Lung (tissue), 12 donors: ENCODE results near the gene GIPC3. TPM values are rescaled to one million over a fixed set of nuclear protein-coding genes. Genes with fewer than 3 reads are reported as not detected.

Source experiments
- ATAC-seq: fragments of 200-7000 bp; cut with Tn5 transposase; one replicate; pipeline ENCODE4 v1.9.1; 2020; ENCODE audit warnings: moderate number of reproducible peaks; ENCODE audit not compliant: insufficient read depth, low FRiP score
- DNase-seq, 3 donors: peaks; one replicate each; pipeline ENCODE4 v3.0.0-alpha.2; 2013 to 2017
- H3K27ac ChIP-seq, 2 donors: one replicate each; pipeline ENCODE4 v1.5.1; 2013; ENCODE audit warnings: mild to moderate bottlenecking in 2 of 2, moderate library complexity in 2 of 2, control low read depth in 1 of 2, inconsistent platforms in 1 of 2, low read depth in 1 of 2, low read length in 1 of 2
- H3K27me3 ChIP-seq, 3 donors: one replicate each; pipeline ENCODE4 v1.5.1; 2013; ENCODE audit warnings: low read length in 2 of 3; ENCODE audit not compliant: control insufficient read depth in 3 of 3, insufficient read depth in 3 of 3
- H3K36me3 ChIP-seq, 4 donors: one replicate each; pipeline ENCODE4 v1.5.1; 2013; ENCODE audit warnings: low read length in 4 of 4, mild to moderate bottlenecking in 1 of 4, moderate library complexity in 1 of 4; ENCODE audit not compliant: control insufficient read depth in 4 of 4, insufficient read depth in 4 of 4
- H3K4me1 ChIP-seq, 5 donors: one replicate each; pipeline ENCODE4 v1.5.1; 2013; ENCODE audit warnings: low read length in 5 of 5, mild to moderate bottlenecking in 2 of 5, moderate library complexity in 1 of 5; ENCODE audit not compliant: control insufficient read depth in 5 of 5, insufficient read depth in 5 of 5
- H3K4me3 ChIP-seq: one replicate; pipeline ENCODE4 v1.5.1; 2013; ENCODE audit warnings: mild to moderate bottlenecking, control low read depth, moderate library complexity
- H3K9ac ChIP-seq, 2 donors: one replicate each; pipeline ENCODE4 v1.5.1; 2013; ENCODE audit warnings: low read length in 2 of 2, control low read depth in 1 of 2; ENCODE audit not compliant: insufficient read depth in 1 of 2
- H3K9me3 ChIP-seq, 4 donors: one replicate each; pipeline ENCODE4 v1.5.1; 2013; ENCODE audit warnings: low read length in 3 of 4, mild to moderate bottlenecking in 1 of 4, moderate library complexity in 1 of 4; ENCODE audit not compliant: control insufficient read depth in 4 of 4, insufficient read depth in 3 of 4
- CTCF ChIP-seq: IDR thresholded peaks from 2 replicates; pipeline ENCODE4 v1.5.1; 2012; ENCODE audit warnings: mild to moderate bottlenecking; ENCODE audit errors: control extremely low read depth, extremely low read depth
- WGBS, 2 donors: extraction: QIAGEN DNeasy Blood & Tissue Kit; methylation state at CpG; one replicate each; pipeline ENCODE4 v1.1.7; 2013; 5-methylcytosine and 5-hydroxymethylcytosine counted together
- polyA plus RNA-seq, 2 donors: library from polyadenylated mRNA; stranded (reverse); fragments of 200-250 nt; gene quantifications; one replicate each; pipeline ENCODE4 v1.2.1, GENCODE V29; 2013
- total RNA-seq, 2 donors: library from RNA; depleted of rRNA in 1 of 2; stranded (reverse); fragments of >200 nt in 1 of 2; gene quantifications; one replicate each; pipeline ENCODE4 v1.2.1, GENCODE V29; 2014 to 2021
- donor health status: control.
- donor health status: control.
- donor health status: Bipolar disorder and iron deficiency.
- donor health status: healthy.
- donor health status: DM: yes; HTN: yes; CAD: no.

GIPC3 gene
- total and polyA plus RNA-seq, 4 donors: 1.6 to 2.1 (median 1.9) TPM

- WGBS, 2 donors: 2 to 3% methylated on average over 47 to 48 of the region's 48 CpGs
- Histone ChIP-seq H3K9me3 (no peaks in the 10 kb centered on the region), H3K27ac (peak overlapping the region in 1 of 2 donors; percentile 13), H3K36me3 (peaks cover 0 to 8% (median 5%) of the 10 kb centered on the region in 4 donors), H3K4me1 (peaks cover 0 to 18% (median 8%) of the 10 kb centered on the region in 5 donors), H3K9ac (peak overlapping the region; percentile 41 to 70), H3K4me3 (no peak overlapping the region), H3K27me3 (no peaks in the 10 kb centered on the region)
- ATAC-seq: peak; percentile 94
- TF ChIP-seq CTCF: no peak
- peak; percentile 100 for DNase-seq
Measured at GRCh38 chr19:3572132-3572854, 13.0 kb upstream of the GIPC3 start.

- Histone ChIP-seq H3K36me3 (peaks cover 0 to 8% (median 5%) of the 10 kb centered on the region in 4 donors), H3K9me3 (no peaks in the 10 kb centered on the region), H3K9ac (peak within 1 kb of the TSS; percentile 46 to 70), H3K4me3 (peak within 1 kb of the TSS; percentile 86), H3K27me3 (no peaks in the 10 kb centered on the region), H3K27ac (peak within 1 kb of the TSS; percentile 55 to 79), H3K4me1 (peaks cover 0 to 18% (median 8%) of the 10 kb centered on the region in 5 donors)
- DNase-seq (no peak), ATAC-seq (no peak)
- 1% methylated on average over 26 to 30 of the region's 30 CpGs for WGBS, 2 donors
- TF ChIP-seq CTCF: no peak
Measured at GRCh38 chr19:3572855-3573161, 12.5 kb upstream of the GIPC3 start, which contains the start of gene HMG20B. TSS of gene HMG20B (plus strand) at chr19:3572944. CDS start at chr19:3573310, 366 bp downstream.

- peak; percentile 2 for ATAC-seq
- peak overlapping the region; percentile 86 for H3K4me3 ChIP-seq
- 1% methylated on average over 58 to 60 of the region's 60 CpGs for WGBS, 2 donors
- TF ChIP-seq CTCF: no peak
- no peaks in the 10 kb centered on the region for H3K27me3 ChIP-seq
- H3K9me3 ChIP-seq: no peaks in the 10 kb centered on the region
- DNase-seq: no peak
- H3K9ac ChIP-seq: peak overlapping the region; percentile 28 to 46
- H3K4me1 ChIP-seq: peaks cover 0 to 18% (median 8%) of the 10 kb centered on the region in 5 donors
- H3K36me3 ChIP-seq: peaks cover 0 to 9% (median 7%) of the 10 kb centered on the region in 4 donors
- H3K27ac ChIP-seq: peak overlapping the region; percentile 55 to 79
Measured at GRCh38 chr19:3573162-3573857, 12.0 kb upstream of the GIPC3 start.
